Measurements from ENCODE around the gene DCAF4.

The DCAF4 gene

GRCh38 chr14:72926292-72927028 lies at the start of gene DCAF4:
Gene DCAF4 (plus strand): TSS chr14:72926464. CDS start chr14:72937979, 11,515 bp downstream.
- DNase-seq (ENCODE audit: extremely low spot score), result peak; percentile 96
- ChIA-PET POLR2A (interaction anchor here (0.8 to 1.1 kb wide), 5 partner anchors 8 to 210 kb away, joined by 3 to 7 read pairs (median 3); partner anchors contain the start of genes PSEN1 and RBM25), CTCF (interaction anchor here (2.1 kb wide), 1 partner anchor 412 kb away, joined by 11 read pairs; no protein-coding TSS in a partner anchor)
- TF ChIP-seq PKNOX1 (IDR thresholded peaks at IDR 0.05) (peak; percentile 99), FOXA1 (IDR thresholded peaks at IDR 0.05) (no peak), ARNT (IDR thresholded peaks at IDR 0.05) (no peak), LEF1 (IDR thresholded peaks at IDR 0.05; ENCODE audit: borderline replicate concordance) (no peak), CTBP1 (IDR thresholded peaks at IDR 0.05; ENCODE audit: borderline replicate concordance) (no peak), L3MBTL2 (conservative IDR thresholded peaks at IDR 0.05) (peak; percentile 82; the same call in 1 of the 2 replicates), HDGF (IDR thresholded peaks at IDR 0.05; ENCODE audit: borderline replicate concordance) (no peak), ELF4 (IDR thresholded peaks at IDR 0.05) (peak; percentile 82)

GRCh38 chr14:72876710-72877063 lies 49.6 kb upstream of the DCAF4 start:
- no peak for DNase-seq (ENCODE audit: extremely low spot score)
- no peak for TF ChIP-seq HDGF (IDR thresholded peaks at IDR 0.05; ENCODE audit: borderline replicate concordance)
- TF ChIP-seq LEF1 (IDR thresholded peaks at IDR 0.05; ENCODE audit: borderline replicate concordance), result no peak
- TF ChIP-seq FOXK2 (IDR thresholded peaks at IDR 0.05), result no peak
- no peak for TF ChIP-seq NFRKB (IDR thresholded peaks at IDR 0.05)
- TF ChIP-seq ARNT (IDR thresholded peaks at IDR 0.05), result no peak
- TF ChIP-seq CTBP1 (IDR thresholded peaks at IDR 0.05; ENCODE audit: borderline replicate concordance), result no peak
- ChIA-PET POLR2A (no interaction called here), CTCF (interaction anchor here (0.6 kb wide), 2 partner anchors 10 to 34 kb away, joined by 3 to 6 read pairs; no protein-coding TSS in a partner anchor)

- CTCF ChIA-PET, result interaction anchor here (0.9 kb wide), 1 partner anchor 10 kb away, joined by 3 read pairs; no protein-coding TSS in a partner anchor
- DNase-seq (ENCODE audit: extremely low spot score), result no peak
- no peak for TF ChIP-seq FOXM1 (IDR thresholded peaks at IDR 0.05; ENCODE audit: borderline replicate concordance)
- no peak for TF ChIP-seq ZNF384 (IDR thresholded peaks at IDR 0.05)
- TF ChIP-seq ELF4 (IDR thresholded peaks at IDR 0.05), result no peak
- TF ChIP-seq LEF1 (IDR thresholded peaks at IDR 0.05; ENCODE audit: borderline replicate concordance), result no peak
- no peak for TF ChIP-seq FOXA1 (IDR thresholded peaks at IDR 0.05)
- no peak for TF ChIP-seq BHLHE40 (IDR thresholded peaks at IDR 0.05; ENCODE audit: borderline replicate concordance)
- no peak for TF ChIP-seq PKNOX1 (IDR thresholded peaks at IDR 0.05)
- no peak for TF ChIP-seq SP1 (IDR thresholded peaks at IDR 0.05)
- no peak for TF ChIP-seq L3MBTL2 (conservative IDR thresholded peaks at IDR 0.05)
- TF ChIP-seq TARDBP (IDR thresholded peaks at IDR 0.05), result no peak
- TF ChIP-seq ARNT (IDR thresholded peaks at IDR 0.05), result no peak
- no peak for TF ChIP-seq HDGF (IDR thresholded peaks at IDR 0.05; ENCODE audit: borderline replicate concordance)
- TF ChIP-seq FOXK2 (IDR thresholded peaks at IDR 0.05), result no peak
- TF ChIP-seq SUZ12 (IDR thresholded peaks at IDR 0.05), result no peak
- no peak for TF ChIP-seq NFRKB (IDR thresholded peaks at IDR 0.05)
- no peak for TF ChIP-seq CTBP1 (IDR thresholded peaks at IDR 0.05; ENCODE audit: borderline replicate concordance)
- POLR2A ChIA-PET, result no interaction called here
These were observed 47.5 kb upstream of the DCAF4 start for GRCh38 chr14:72878746-72879145.

GRCh38 chr14:72879431-72879830 lies 46.8 kb upstream of the DCAF4 start:
- DNase-seq (ENCODE audit: extremely low spot score), result no peak
- ChIA-PET POLR2A (no interaction called here), CTCF (no interaction called here)
- TF ChIP-seq ARNT (IDR thresholded peaks at IDR 0.05) (no peak), FOXK2 (IDR thresholded peaks at IDR 0.05) (no peak)

GRCh38 chr14:72880164-72880563 lies 46.1 kb upstream of the DCAF4 start:
- no peak for DNase-seq (ENCODE audit: extremely low spot score)
- POLR2A ChIA-PET, result no interaction called here
- no peak for TF ChIP-seq SP1 (IDR thresholded peaks at IDR 0.05)
- no peak for TF ChIP-seq BHLHE40 (IDR thresholded peaks at IDR 0.05; ENCODE audit: borderline replicate concordance)
- no peak for TF ChIP-seq ARNT (IDR thresholded peaks at IDR 0.05)
- no peak for TF ChIP-seq FOXM1 (IDR thresholded peaks at IDR 0.05; ENCODE audit: borderline replicate concordance)
- TF ChIP-seq NFRKB (IDR thresholded peaks at IDR 0.05), result no peak
- TF ChIP-seq SUZ12 (IDR thresholded peaks at IDR 0.05), result no peak
- no peak for TF ChIP-seq ELF4 (IDR thresholded peaks at IDR 0.05)
- CTCF ChIA-PET, result no interaction called here

- ChIA-PET CTCF (no interaction called here), POLR2A (no interaction called here)
- no peak for DNase-seq (ENCODE audit: extremely low spot score)
These were observed 45.4 kb upstream of the DCAF4 start for GRCh38 chr14:72880820-72881219.

More at GRCh38 chr14:72880820-72881219, 45.4 kb upstream of the DCAF4 start:
- no peak for TF ChIP-seq SUZ12 (IDR thresholded peaks at IDR 0.05)
- TF ChIP-seq LEF1 (IDR thresholded peaks at IDR 0.05; ENCODE audit: borderline replicate concordance), result no peak
- TF ChIP-seq FOXM1 (IDR thresholded peaks at IDR 0.05; ENCODE audit: borderline replicate concordance), result no peak
- no peak for TF ChIP-seq FOXK2 (IDR thresholded peaks at IDR 0.05)
- TF ChIP-seq HDGF (IDR thresholded peaks at IDR 0.05; ENCODE audit: borderline replicate concordance), result no peak
- no peak for TF ChIP-seq CTBP1 (IDR thresholded peaks at IDR 0.05; ENCODE audit: borderline replicate concordance)
- TF ChIP-seq ARNT (IDR thresholded peaks at IDR 0.05), result no peak
- TF ChIP-seq SP1 (IDR thresholded peaks at IDR 0.05), result no peak
- TF ChIP-seq NFRKB (IDR thresholded peaks at IDR 0.05), result no peak
- TF ChIP-seq PKNOX1 (IDR thresholded peaks at IDR 0.05), result no peak
- TF ChIP-seq ELF4 (IDR thresholded peaks at IDR 0.05), result no peak
- TF ChIP-seq ZNF384 (IDR thresholded peaks at IDR 0.05), result no peak
- TF ChIP-seq BHLHE40 (IDR thresholded peaks at IDR 0.05; ENCODE audit: borderline replicate concordance), result no peak
- no peak for TF ChIP-seq FOXA1 (IDR thresholded peaks at IDR 0.05)
- no peak for TF ChIP-seq TARDBP (IDR thresholded peaks at IDR 0.05)
- TF ChIP-seq L3MBTL2 (conservative IDR thresholded peaks at IDR 0.05), result no peak
